Measurements from ENCODE around the gene CHI3L2.

DNA sequence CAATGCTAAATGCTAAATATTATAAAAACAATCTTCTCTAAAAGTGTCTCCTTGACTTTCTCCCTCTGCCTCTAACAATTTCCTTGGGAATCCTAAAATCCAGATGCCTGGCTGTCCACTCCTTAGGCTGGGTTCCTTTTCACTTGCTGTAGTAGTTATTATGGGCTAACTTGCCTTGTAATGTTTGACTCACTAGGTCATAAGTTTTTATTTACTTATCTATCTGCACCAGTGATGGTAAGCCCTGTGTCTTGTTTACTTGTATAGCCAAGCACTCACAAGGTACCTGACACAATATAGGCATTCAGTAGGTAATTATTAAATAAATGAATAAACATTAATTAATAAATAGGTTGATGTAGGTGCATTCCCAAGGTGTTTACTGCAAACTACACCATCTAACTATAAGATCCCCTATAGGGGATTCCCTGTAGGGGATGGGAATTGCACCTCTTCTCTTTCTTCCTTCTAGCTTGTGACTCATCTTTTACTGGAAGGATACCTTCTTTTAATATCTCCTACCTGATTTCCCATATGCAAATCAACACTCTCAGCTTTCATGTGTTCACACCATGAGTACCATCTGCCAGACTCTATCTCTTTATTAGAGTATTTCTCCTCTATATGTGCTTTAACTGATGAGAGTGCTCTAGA is 48.4 kb downstream of the CHI3L2 start:
- TF ChIP-seq, protein P1, sequence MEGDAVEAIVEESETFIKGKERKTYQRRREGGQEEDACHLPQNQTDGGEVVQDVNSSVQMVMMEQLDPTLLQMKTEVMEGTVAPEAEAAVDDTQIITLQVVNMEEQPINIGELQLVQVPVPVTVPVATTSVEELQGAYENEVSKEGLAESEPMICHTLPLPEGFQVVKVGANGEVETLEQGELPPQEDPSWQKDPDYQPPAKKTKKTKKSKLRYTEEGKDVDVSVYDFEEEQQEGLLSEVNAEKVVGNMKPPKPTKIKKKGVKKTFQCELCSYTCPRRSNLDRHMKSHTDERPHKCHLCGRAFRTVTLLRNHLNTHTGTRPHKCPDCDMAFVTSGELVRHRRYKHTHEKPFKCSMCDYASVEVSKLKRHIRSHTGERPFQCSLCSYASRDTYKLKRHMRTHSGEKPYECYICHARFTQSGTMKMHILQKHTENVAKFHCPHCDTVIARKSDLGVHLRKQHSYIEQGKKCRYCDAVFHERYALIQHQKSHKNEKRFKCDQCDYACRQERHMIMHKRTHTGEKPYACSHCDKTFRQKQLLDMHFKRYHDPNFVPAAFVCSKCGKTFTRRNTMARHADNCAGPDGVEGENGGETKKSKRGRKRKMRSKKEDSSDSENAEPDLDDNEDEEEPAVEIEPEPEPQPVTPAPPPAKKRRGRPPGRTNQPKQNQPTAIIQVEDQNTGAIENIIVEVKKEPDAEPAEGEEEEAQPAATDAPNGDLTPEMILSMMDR (IDR thresholded peaks at IDR 0.05) = no peak
- no peak for TF ChIP-seq POLR2A (IDR thresholded peaks at IDR 0.05)

All from heart left ventricle (tissue), 13 donors.